Mesothelial cell of epicardium (in vitro differentiated cells): Measurements from ENCODE around the gene TM9SF4. TPM values are rescaled to one million over a fixed set of nuclear protein-coding genes. Genes with fewer than 3 reads are reported as not detected.

Experiments used
- DNase-seq, 2 experiments: peaks; one replicate each; pipeline ENCODE4 v3.0.0; 2021; ENCODE audit warnings: low spot score in 2 of 2; ENCODE audit not compliant: unreplicated experiment in 2 of 2
- H3K27ac Mint-ChIP-seq: 2 replicates; pipeline ENCODE4 v1.8.0; 2021; ENCODE audit warnings: mixed read lengths
- H3K27me3 Mint-ChIP-seq: 2 replicates; pipeline ENCODE4 v1.8.0; 2021; ENCODE audit warnings: low read depth, mixed read lengths
- H3K36me3 Mint-ChIP-seq: 2 replicates; pipeline ENCODE4 v1.8.0; 2021; ENCODE audit warnings: mixed read lengths
- H3K4me1 Mint-ChIP-seq: 2 replicates; pipeline ENCODE4 v1.8.0; 2021; ENCODE audit warnings: mixed read lengths
- H3K4me3 Mint-ChIP-seq: 2 replicates; pipeline ENCODE4 v1.8.0; 2021; ENCODE audit warnings: mild to moderate bottlenecking, moderate library complexity, mixed read lengths
- H3K9me3 Mint-ChIP-seq: 2 replicates; pipeline ENCODE4 v1.8.0; 2021; ENCODE audit warnings: mixed read lengths
- CTCF ChIP-seq: fragments of 200-600 bp; sonication (generic); IDR thresholded peaks from one replicate; pipeline ENCODE4 v1.5.0; 2021; ENCODE audit warnings: antibody characterized with exemption; ENCODE audit not compliant: unreplicated experiment
- total RNA-seq: library from RNA; stranded (reverse); gene quantifications from 3 replicates; pipeline ENCODE4 v1.2.1, GENCODE V29; 2021

TM9SF4 gene
- total RNA-seq, 1 donor from 2014 or later = 77.8 TPM

DNA sequence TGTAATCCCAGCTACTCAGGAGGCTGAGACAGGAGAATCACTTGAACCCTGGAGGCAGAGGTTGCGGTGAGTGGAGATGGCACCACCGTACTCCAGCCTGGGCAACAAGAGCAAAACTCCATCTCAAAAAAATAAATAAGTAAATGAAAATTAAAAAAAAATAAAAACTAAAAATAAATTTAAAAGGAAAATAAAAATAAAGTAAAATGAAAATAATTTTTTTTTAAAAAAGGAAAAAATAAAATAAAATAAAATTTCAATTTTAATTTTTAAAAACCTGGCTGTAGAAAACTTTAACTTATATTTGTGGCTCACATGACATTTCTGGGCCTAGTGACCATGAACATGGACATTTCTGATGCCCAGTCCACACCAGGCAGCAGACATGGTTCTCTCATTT is 41.3 kb upstream of the TM9SF4 start:
- H3K27ac Mint-ChIP-seq = no peak overlapping the region
- no peaks in the 10 kb centered on the region for H3K9me3 Mint-ChIP-seq
- H3K36me3 Mint-ChIP-seq = no peaks in the 10 kb centered on the region
- no peak for DNase-seq
- peaks cover 19% of the 10 kb centered on the region for H3K27me3 Mint-ChIP-seq
- no peaks in the 10 kb centered on the region for H3K4me1 Mint-ChIP-seq
- no peak overlapping the region for H3K4me3 Mint-ChIP-seq
- TF ChIP-seq CTCF = no peak

DNA sequence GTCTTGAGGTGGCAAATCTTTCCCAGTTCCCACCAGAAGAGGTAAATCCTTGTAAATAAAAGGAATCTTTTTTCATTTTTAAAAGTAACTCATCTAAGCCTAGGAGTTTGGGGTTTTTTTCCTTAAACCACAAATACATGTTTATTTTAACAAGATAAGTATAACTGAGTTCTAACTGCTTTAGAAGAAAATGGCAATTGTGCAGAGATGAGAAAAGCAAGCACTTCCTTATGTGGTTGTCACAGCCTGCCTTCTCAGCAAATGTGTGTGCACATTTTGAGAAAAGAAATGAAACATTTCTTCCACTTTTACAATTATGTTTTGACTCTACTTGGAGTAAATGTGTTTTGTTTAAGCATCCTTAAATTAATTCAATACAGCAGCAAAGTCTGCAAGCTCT is 39.8 kb upstream of the TM9SF4 start:
- Mint-ChIP-seq H3K27me3 (peaks cover 22% of the 10 kb centered on the region), H3K9me3 (no peaks in the 10 kb centered on the region), H3K36me3 (no peaks in the 10 kb centered on the region), H3K4me3 (no peak overlapping the region), H3K27ac (no peak overlapping the region), H3K4me1 (no peaks in the 10 kb centered on the region)
- no peak for TF ChIP-seq CTCF
- no peak for DNase-seq

- H3K4me3 Mint-ChIP-seq = no peak overlapping the region
- no peak for TF ChIP-seq CTCF
- H3K9me3 Mint-ChIP-seq = no peaks in the 10 kb centered on the region
- DNase-seq = no peak
- no peak overlapping the region for H3K27ac Mint-ChIP-seq
- H3K27me3 Mint-ChIP-seq = peaks cover 27% of the 10 kb centered on the region
- H3K36me3 Mint-ChIP-seq = no peaks in the 10 kb centered on the region
- no peaks in the 10 kb centered on the region for H3K4me1 Mint-ChIP-seq
Measured at GRCh38 chr20:32070282-32070681, 39.2 kb upstream of the TM9SF4 start.

DNA sequence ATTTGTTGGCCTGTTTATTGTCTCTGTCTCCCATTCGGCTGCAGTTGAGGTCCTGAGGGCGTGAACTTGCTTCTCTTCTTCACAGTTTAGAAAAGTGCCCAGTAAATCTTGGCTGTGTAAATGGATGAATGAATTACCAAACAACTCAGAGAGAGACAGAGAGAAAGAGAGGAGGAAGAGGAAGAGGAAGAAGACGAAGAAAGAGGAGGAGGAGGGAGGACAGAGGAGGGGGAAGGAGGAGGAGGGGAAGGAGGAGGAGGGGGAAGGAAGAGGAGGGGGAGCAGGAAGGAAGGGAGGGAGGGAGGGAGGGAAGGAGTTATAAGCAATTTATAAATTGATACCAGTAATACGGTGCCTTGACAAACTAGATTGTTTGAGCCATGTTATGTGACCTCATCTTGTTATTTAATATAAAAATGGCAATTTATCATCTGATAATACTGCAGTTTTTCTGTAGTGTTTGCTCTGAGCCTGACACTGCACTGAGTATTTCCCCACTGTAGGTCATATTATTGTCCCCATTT is 38.8 kb upstream of the TM9SF4 start:
- H3K27ac Mint-ChIP-seq = no peak overlapping the region
- no peaks in the 10 kb centered on the region for H3K4me1 Mint-ChIP-seq

GRCh38 chr20:32071395-32072167 is 37.9 kb upstream of the TM9SF4 start:
- TF ChIP-seq CTCF = no peak
- Mint-ChIP-seq H3K36me3 (no peaks in the 10 kb centered on the region), H3K9me3 (no peaks in the 10 kb centered on the region), H3K4me1 (no peaks in the 10 kb centered on the region), H3K4me3 (no peak overlapping the region), H3K27ac (no peak overlapping the region), H3K27me3 (peaks cover 34% of the 10 kb centered on the region)
- DNase-seq = no peak

More for the DNA sequence above, 38.8 kb upstream of the TM9SF4 start:
- Mint-ChIP-seq H3K4me3 (no peak overlapping the region), H3K9me3 (no peaks in the 10 kb centered on the region), H3K27me3 (peaks cover 31% of the 10 kb centered on the region), H3K36me3 (no peaks in the 10 kb centered on the region)
- DNase-seq = no peak
- TF ChIP-seq CTCF = no peak
